HCT116 (cell line): Measurements from ENCODE around the gene BTBD3. TPM values are rescaled to one million over a fixed set of nuclear protein-coding genes. Genes with fewer than 3 reads are reported as not detected.

Source experiments
- ATAC-seq: fragments of 200-7000 bp; cut with Tn5 transposase; 2 replicates; pipeline ENCODE4 v1.9.1; 2020; ENCODE audit warnings: mild to moderate bottlenecking, moderate library complexity
- BruUV-seq: library from RNA; stranded (reverse); fragments of 400-500 nt; replicated peaks from 2 replicates; lab custom pipeline; 2021; lab: Mats Ljungman, UMichigan
- CTCF ChIA-PET: fragments of 300-600 bp; sonication (Branson Sonifier 250); formaldehyde crosslinking; loops from one replicate; lab custom pipeline; 2021; ENCODE audit warnings: antibody characterized with exemption; lab: Charles Lee
- POLR2A ChIA-PET: fragments of 300-600, 350-600 bp; sonication (Branson Sonifier 250); formaldehyde crosslinking; loops from one replicate; lab custom pipeline; 2021; ENCODE audit warnings: antibody characterized with exemption; lab: Charles Lee
- RAD21 ChIA-PET, 2 experiments: fragments of 300-600 bp; sonication (Branson Sonifier 250); formaldehyde crosslinking; loops; one replicate each; lab custom pipeline; 2023; ENCODE audit warnings: low total read pairs in 2 of 2; ENCODE audit not compliant: uncharacterized antibody in 2 of 2, unreplicated experiment in 2 of 2, low non-redundant PET in 1 of 2; lab: Charles Lee
- DNase-seq: peaks from one replicate; pipeline ENCODE4 v3.0.0-alpha.2; 2010; ENCODE audit warnings: low read depth, low spot score
- H2AFZ ChIP-seq: fragments of 200-600 bp; shearing (Covaris generic), sonication (generic); 2 replicates; pipeline ENCODE4 v1.6.1; 2017; ENCODE audit warnings: low read depth, mixed run types, mixed read lengths, antibody characterized with exemption, low read length; ENCODE audit not compliant: poor library complexity, severe bottlenecking
- H3K27ac ChIP-seq: 2 replicates; pipeline ENCODE4 v1.5.1; 2012; ENCODE audit warnings: low read depth, low read length
- H3K27me3 ChIP-seq: fragments of 200-600 bp; sonication (generic); 2 replicates; pipeline ENCODE4 v1.6.1; 2016; ENCODE audit warnings: mixed run types, low read length, mixed read lengths; ENCODE audit not compliant: insufficient read depth
- H3K36me3 ChIP-seq, 2 experiments: fragments of 200-500 bp in 1 of 2; fragments of 200-600 bp in 1 of 2; sonication (Bioruptor generic) in 1 of 2; sonication (generic) in 1 of 2; 2 replicates each; pipeline versions ENCODE4 v1.5.1 to v1.6.1; 2014 to 2016; ENCODE audit warnings: low read length in 2 of 2, inconsistent platforms in 1 of 2, mixed read lengths in 1 of 2, mixed run types in 1 of 2; ENCODE audit not compliant: insufficient read depth in 2 of 2, control insufficient read depth in 1 of 2
- H3K4me1 ChIP-seq, 2 experiments: fragments of 200-600 bp in 1 of 2; sonication (generic) in 1 of 2; 2 replicates each; pipeline versions ENCODE4 v1.5.1 to v1.6.1; 2012 to 2017; ENCODE audit warnings: low read length in 2 of 2, inconsistent platforms in 1 of 2, mild to moderate bottlenecking in 1 of 2, mixed read lengths in 1 of 2, mixed run types in 1 of 2, moderate library complexity in 1 of 2; ENCODE audit not compliant: insufficient read depth in 2 of 2, control insufficient read depth in 1 of 2
- H3K4me2 ChIP-seq: fragments of 200-600 bp; sonication (generic); 2 replicates; pipeline ENCODE4 v1.6.1; 2017; ENCODE audit warnings: mixed run types, low read length, mixed read lengths
- H3K4me3 ChIP-seq, 2 experiments: fragments of 200-600 bp in 1 of 2; sonication (generic) in 1 of 2; replicated peaks in 1 of 2; 2 replicates each; pipeline ENCODE4 v1.5.1; 2011 to 2016; ENCODE audit warnings: low read length in 2 of 2, control low read depth in 1 of 2, low read depth in 1 of 2, mild to moderate bottlenecking in 1 of 2, mixed read lengths in 1 of 2, mixed run types in 1 of 2
- H3K79me2 ChIP-seq: fragments of 200-600 bp; sonication (generic); 2 replicates; pipeline ENCODE4 v1.6.1; 2017; ENCODE audit warnings: mild to moderate bottlenecking, mixed run types, low read length, moderate library complexity, mixed read lengths; ENCODE audit not compliant: insufficient read depth
- H3K9ac ChIP-seq: fragments of 200-600 bp; sonication (generic); 2 replicates; pipeline ENCODE4 v1.6.1; 2016; ENCODE audit warnings: low read length, mixed read lengths
- H3K9me2 ChIP-seq: fragments of 200-600 bp; sonication (generic), shearing (Covaris generic); 2 replicates; pipeline ENCODE4 v1.6.1; 2017; ENCODE audit warnings: mixed run types, mild to moderate bottlenecking, moderate library complexity; ENCODE audit not compliant: insufficient read depth
- H3K9me3 ChIP-seq, 2 experiments: fragments of 200-500 bp in 1 of 2; fragments of 200-600 bp in 1 of 2; sonication (Bioruptor generic) in 1 of 2; sonication (generic) in 1 of 2; 2 replicates each; pipeline ENCODE4 v1.6.1; 2014 to 2017; ENCODE audit warnings: low read length in 2 of 2, mixed read lengths in 2 of 2, inconsistent platforms in 1 of 2, low read depth in 1 of 2, mild to moderate bottlenecking in 1 of 2, mixed run types in 1 of 2, moderate library complexity in 1 of 2; ENCODE audit not compliant: control insufficient read depth in 1 of 2, insufficient read depth in 1 of 2
- H4K20me1 ChIP-seq: fragments of 200-600 bp; sonication (generic), shearing (Covaris generic); 2 replicates; pipeline ENCODE4 v1.6.1; 2017; ENCODE audit warnings: mixed run types, mild to moderate bottlenecking, moderate library complexity; ENCODE audit not compliant: insufficient read depth
- ATF3 ChIP-seq: IDR thresholded peaks from 2 replicates; pipeline ENCODE4 v1.6.1; 2012
- CEBPB ChIP-seq: IDR thresholded peaks from 2 replicates; pipeline ENCODE4 v1.6.1; 2012; ENCODE audit warnings: low read depth
- EGR1 ChIP-seq: IDR thresholded peaks from 2 replicates; pipeline ENCODE4 v1.6.1; 2012; ENCODE audit warnings: low read depth
- ELF1 ChIP-seq: IDR thresholded peaks from 2 replicates; pipeline ENCODE4 v1.6.1; 2012; ENCODE audit warnings: low read depth, borderline replicate concordance
- EZH2 ChIP-seq: fragments of 200-600 bp; sonication (generic); IDR thresholded peaks from 2 replicates; pipeline ENCODE4 v1.6.1; 2017; ENCODE audit warnings: antibody characterized with exemption, mixed run types
- FOSL1 ChIP-seq: IDR thresholded peaks from 2 replicates; pipeline ENCODE4 v1.6.1; 2012; ENCODE audit warnings: low read depth
- MAX ChIP-seq: IDR thresholded peaks from 2 replicates; pipeline ENCODE4 v1.6.1; 2012
- POLR2A ChIP-seq: IDR thresholded peaks from 2 replicates; pipeline ENCODE4 v1.7.0; 2011; ENCODE audit warnings: borderline replicate concordance; ENCODE audit not compliant: insufficient read depth, insufficient read length; ENCODE audit errors: extremely low read depth
- POLR2AphosphoS5 ChIP-seq: IDR thresholded peaks from 2 replicates; pipeline ENCODE4 v1.6.1; 2011; ENCODE audit warnings: mild to moderate bottlenecking, low read depth, low read length, moderate library complexity
- RAD21 ChIP-seq: IDR thresholded peaks from 2 replicates; pipeline ENCODE4 v1.6.1; 2012; ENCODE audit warnings: low read depth, mild to moderate bottlenecking
- REST ChIP-seq: IDR thresholded peaks from 2 replicates; pipeline ENCODE4 v1.6.1; 2012; ENCODE audit warnings: low read depth
- SP1 ChIP-seq: IDR thresholded peaks from 2 replicates; pipeline ENCODE4 v1.6.1; 2012; ENCODE audit warnings: low read depth
- TCF7L2 ChIP-seq: IDR thresholded peaks from 2 replicates; pipeline ENCODE4 v1.7.0; 2011; ENCODE audit warnings: borderline replicate concordance, inconsistent platforms; ENCODE audit not compliant: insufficient read depth, insufficient read length; ENCODE audit errors: extremely low read depth
- ZBTB33 ChIP-seq: IDR thresholded peaks from 2 replicates; pipeline ENCODE4 v1.6.1; 2011; ENCODE audit warnings: mild to moderate bottlenecking, low read length, moderate library complexity; ENCODE audit not compliant: insufficient replicate concordance; ENCODE audit errors: extremely low read depth
- ZFX ChIP-seq: fragments of 450-650 bp; IDR thresholded peaks from 2 replicates; pipeline ENCODE4 v1.6.1; 2017
- intact Hi-C: fragments of 100-400 bp; cut with micrococcal nuclease; formaldehyde crosslinking; loops from 2 replicates; pipeline ENCODE4 v1.10.0; 2022
- total RNA-seq: library from RNA; stranded (reverse); gene quantifications from one replicate; pipeline ENCODE4 v1.2.1, GENCODE V29; 2021; ENCODE audit not compliant: unreplicated experiment

BTBD3 gene
- total RNA-seq, 1 experiment from 2014 or later: 20.2 TPM

GRCh38 chr20:11926292-11926998 lies 8.8 kb downstream of the BTBD3 start:
- POLR2A ChIA-PET: no interaction called here
- H3K36me3 ChIP-seq: no peaks in the 10 kb centered on the region; a peak in 1 of 4 replicates

GRCh38 chr20:11929947-11930346 lies 12.3 kb downstream of the BTBD3 start:
- RAD21 ChIA-PET: no interaction called here
- ATAC-seq (no peak), DNase-seq (no peak)
- Histone ChIP-seq H3K9me3 (no peaks in the 10 kb centered on the region), H3K4me1 (no peaks in the 10 kb centered on the region), H3K4me2 (no peak overlapping the region), H3K9me2 (no peaks in the 10 kb centered on the region), H3K27me3 (no peaks in the 10 kb centered on the region), H3K27ac (no peak overlapping the region), H3K9ac (no peak overlapping the region), H2AFZ (no peak overlapping the region), H3K79me2 (no peaks in the 10 kb centered on the region), H3K36me3 (no peaks in the 10 kb centered on the region), H4K20me1 (no peaks in the 10 kb centered on the region), H3K4me3 (no peak overlapping the region)
- POLR2A ChIA-PET: no interaction called here
- CTCF ChIA-PET: no interaction called here
- no TSS peak for BruUV-seq
- intact Hi-C loops: no loop called here
- TF ChIP-seq RAD21: no peak
- no peak for TF ChIP-seq ELF1
- no peak for TF ChIP-seq ZBTB33
- no peak for TF ChIP-seq CEBPB
- TF ChIP-seq TCF7L2: no peak
- TF ChIP-seq EGR1: no peak
- TF ChIP-seq ATF3: no peak
- no peak for TF ChIP-seq SP1
- TF ChIP-seq POLR2AphosphoS5: no peak
- TF ChIP-seq POLR2A: no peak
- TF ChIP-seq REST: no peak

More at GRCh38 chr20:11926292-11926998, 8.8 kb downstream of the BTBD3 start:
- ChIA-PET CTCF (no interaction called here), RAD21 (no interaction called here)
- Histone ChIP-seq H3K9me2 (no peaks in the 10 kb centered on the region), H2AFZ (no peak overlapping the region), H3K9me3 (no peaks in the 10 kb centered on the region), H3K27me3 (no peaks in the 10 kb centered on the region), H3K9ac (no peak overlapping the region), H4K20me1 (no peaks in the 10 kb centered on the region), H3K4me3 (no peak overlapping the region), H3K4me2 (no peak overlapping the region), H3K4me1 (no peaks in the 10 kb centered on the region), H3K79me2 (no peaks in the 10 kb centered on the region), H3K27ac (no peak overlapping the region)
- BruUV-seq: no TSS peak
- no peak for DNase-seq
- intact Hi-C loops: no loop called here
- ATAC-seq: no peak
- no peak for TF ChIP-seq EZH2
- no peak for TF ChIP-seq ZFX
- no peak for TF ChIP-seq FOSL1
- TF ChIP-seq MAX: no peak
- TF ChIP-seq, all 23 proteins: peak for 0
